GM03348 (cell line): ENCODE results near the gene LHFPL6.

Source experiments
- DNase-seq: peaks from one replicate; pipeline ENCODE4 v3.0.0; 2012; ENCODE audit warnings: low spot score

Gene LHFPL6

DNA sequence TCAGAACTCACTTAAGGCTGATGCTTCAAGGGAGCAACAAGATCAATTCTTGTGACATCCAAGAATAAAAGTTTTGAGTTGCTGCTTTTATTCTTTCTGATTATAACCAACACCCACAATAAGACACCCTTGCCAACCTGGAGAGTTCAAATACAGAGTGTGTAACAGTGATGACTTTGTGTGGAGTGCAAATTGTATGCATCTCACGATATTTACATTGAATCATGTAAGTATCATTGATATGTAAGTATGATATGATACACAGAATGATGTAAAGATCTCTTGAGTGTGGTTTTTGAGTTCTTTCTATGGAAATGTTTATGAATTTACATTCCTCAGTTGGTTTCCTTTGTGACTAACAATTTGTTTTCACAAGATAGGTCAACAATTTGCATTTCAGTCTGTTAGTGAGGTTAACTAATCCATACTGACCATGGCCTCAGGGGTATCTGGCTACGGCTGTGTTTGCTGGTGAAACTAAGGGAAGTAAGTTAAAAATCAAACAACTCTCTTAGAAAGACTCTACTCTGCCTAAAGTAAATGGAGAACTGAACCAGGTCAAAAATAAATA lies 12.4 kb downstream of the LHFPL6 start:
- DNase-seq: no peak

DNA sequence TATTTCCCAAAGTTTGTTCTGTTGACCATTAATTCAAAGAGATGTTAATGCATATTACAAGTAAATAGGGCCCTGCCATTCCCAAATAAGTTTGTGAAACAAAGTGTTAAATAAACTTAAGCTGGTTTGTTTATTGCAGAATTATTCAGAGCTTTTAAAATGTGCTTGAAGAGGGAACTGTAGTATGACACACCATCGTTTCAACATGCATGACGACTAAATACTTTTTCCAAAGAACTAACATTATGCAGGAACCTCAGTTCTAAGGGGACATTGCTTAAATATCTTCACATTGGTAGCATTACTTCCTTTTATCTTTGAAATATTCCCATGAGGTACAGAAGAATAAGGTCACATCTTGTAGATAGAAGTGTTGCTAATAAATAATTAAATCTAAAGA lies 14.6 kb downstream of the LHFPL6 start:
- DNase-seq: no peak

DNA sequence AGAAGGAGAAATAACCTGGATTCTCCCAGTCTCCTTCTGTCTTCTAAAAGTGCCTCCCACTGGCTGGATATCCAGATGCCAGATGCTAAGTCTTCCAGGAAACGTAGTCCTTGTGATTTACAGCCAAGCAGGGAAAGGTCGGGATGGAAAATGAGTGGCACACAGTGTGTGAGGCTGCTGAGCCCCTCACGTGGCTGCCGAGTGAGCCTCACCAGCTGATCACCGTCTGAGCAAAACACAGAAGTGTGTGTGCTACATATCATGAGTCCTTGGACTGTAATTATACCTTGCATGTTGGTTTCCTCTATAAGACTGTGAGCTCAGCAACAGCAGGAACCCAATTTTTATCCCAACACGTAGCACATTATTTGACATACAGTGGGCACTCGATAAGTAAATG lies 15.1 kb downstream of the LHFPL6 start:
- no peak for DNase-seq

DNA sequence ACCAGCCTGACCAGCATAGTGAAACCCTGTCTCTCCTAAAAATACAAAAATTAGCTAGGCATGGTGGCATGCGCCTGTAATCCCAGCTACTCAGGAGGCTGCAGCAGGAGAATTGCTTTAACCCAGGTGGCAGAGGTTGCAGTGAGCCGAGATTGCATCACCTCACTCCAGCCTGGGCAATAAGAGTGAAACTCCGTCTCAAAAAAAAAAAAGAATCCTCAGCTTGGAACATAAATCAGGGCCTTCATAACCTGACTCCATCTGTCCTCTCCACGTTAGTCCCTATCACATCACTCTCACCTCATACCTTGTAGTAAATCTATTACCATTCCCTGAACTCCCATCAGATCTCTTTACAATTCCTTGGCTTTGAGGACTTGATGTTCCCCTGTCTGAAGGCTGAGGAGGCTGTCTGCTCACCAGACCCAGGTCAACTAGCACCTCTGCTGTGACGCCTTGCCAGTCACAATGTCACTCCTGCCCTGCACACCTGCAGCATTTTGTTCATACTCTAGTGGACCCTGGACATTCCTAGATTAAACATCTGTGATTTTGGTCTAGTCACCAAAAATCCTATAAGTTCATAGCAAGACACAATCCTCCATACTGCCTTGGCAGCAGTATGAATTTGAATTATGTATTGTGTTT lies 15.9 kb downstream of the LHFPL6 start:
- DNase-seq: no peak

DNA sequence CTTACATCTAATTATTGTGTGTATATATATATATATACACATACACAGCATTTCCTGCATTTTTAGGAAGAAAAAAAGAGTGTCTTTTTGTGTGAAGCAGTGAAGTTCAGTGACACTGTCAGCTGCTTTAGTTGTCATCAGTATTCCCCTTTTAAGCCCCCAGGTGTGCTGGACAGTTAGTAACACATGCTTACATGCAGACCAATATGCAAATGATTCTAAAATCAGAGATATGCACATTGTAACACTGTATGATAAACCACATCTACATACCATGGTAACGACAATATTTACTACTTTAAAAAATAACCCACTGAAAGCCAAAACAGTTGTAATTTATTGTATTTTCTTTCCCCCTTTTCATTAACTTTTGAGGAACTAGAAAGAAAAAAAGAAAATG lies 16.8 kb downstream of the LHFPL6 start:
- DNase-seq: no peak

DNA sequence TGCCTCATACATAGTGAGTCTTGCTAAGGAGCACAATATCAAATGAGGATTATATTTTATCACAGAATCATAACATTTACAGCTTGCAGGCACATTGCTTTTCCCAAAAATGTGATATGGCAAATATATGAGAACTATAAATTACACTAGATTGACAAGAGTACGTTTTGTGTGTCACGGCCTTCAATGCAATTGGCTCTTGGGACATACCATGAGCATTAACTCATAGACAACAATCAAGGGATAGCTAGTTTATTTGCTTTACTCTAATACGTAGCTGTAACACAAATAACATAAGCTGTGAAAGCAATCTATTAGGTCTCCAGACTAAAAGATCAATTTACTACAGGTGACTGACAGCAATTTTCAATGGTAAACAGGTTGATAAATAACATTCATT lies 17.8 kb downstream of the LHFPL6 start:
- DNase-seq: no peak

DNA sequence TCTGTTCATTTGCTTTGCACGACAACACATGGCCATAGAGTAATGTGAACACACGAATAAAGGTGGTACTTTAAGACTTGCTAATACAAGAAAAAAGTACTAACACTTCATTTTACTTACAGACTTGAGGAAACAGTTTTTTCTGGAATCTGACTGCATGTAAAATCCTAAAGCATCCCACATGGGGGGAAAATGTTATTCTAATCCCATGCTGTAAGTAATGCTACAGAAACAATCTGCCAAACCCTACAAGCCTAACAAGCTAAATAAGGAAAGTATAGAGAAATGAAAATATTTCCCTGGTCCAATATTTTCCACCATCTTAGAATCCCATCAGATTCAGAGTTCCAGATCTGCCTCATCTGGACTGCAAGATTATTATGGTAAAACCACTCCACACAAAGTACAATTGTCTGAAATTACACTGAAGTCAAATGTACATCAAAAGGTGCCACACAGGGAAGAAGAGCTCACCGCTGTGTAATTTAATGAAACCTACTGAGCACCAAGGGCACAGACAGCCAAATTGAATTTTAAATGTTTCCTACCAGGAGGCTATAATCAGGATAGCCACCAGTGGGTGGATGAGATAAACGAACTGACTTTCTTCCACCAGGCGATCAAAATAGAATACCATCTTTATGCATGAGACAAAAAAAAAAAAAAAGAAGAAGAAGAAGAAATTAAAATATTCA lies 22.0 kb downstream of the LHFPL6 start:
- no peak for DNase-seq

DNA sequence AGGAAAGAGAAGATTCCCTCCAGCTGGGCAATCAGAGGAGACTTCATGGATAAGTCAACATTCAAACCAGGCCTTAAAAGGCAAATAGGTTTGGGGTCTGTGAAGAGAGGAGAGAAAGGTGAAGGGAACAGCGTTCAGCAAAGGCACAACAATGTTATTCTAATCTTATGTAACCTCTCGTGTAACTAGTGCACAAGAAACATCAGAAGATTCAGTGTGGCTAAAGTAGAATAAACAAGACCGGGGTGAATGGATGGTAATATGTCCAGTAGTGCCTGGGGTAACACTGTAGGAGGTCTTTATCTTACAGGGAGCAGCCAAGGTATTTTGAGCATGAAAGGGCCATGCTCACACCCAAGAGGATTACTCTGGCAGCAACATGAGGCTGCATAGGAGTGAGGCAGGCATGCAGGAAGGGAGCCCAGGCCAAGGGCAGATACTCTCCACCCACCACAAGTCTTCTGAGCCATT lies 24.1 kb downstream of the LHFPL6 start:
- DNase-seq: no peak

DNA sequence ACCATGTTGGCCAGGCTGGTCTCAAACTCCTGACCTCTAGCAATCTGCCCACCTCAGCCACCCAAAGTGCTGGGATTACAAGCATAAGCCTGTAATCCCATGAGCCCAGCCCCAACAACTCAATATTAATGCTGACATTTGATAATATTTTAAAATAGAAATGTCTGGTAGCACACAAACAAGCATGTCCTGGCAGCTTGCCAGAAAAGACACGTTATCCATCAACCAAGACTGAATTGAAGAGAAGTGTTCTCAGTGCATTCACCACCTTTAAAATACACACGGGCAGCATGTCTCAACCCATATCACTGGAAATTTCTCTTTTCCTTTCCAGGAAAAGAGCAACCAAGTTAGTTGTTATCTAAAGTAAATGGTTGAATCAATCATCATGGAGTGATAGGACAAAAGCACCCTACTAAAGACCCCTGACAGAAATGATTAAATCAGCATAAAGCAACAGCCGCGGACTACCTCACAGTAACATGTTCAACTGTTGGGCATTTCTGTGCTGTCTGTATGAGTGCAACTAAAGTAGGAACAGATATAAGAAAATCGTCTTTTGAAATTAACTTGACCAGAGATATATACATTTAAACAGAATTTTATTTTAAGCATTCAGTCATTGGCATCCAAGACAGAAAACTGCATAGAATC lies 25.0 kb downstream of the LHFPL6 start:
- no peak for DNase-seq

DNA sequence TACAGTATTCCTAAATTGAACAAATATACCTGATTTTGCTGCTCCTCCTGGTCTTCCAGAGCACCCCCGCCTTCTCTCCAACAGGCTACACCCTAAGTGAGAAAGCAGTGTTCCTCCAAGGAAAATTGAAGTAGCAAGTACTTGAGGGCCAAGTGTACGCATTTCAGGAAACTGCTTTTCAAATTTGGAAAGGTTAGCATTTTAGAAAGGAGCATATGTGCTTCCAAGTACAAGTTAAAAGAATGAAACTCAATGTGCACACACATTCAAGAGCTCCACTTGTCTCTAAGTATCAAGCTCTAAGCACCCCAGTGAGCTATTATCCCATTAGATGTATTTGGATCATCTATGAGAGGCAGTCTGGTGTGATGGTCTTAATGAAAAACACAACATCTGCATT lies 25.8 kb downstream of the LHFPL6 start:
- no peak for DNase-seq

DNA sequence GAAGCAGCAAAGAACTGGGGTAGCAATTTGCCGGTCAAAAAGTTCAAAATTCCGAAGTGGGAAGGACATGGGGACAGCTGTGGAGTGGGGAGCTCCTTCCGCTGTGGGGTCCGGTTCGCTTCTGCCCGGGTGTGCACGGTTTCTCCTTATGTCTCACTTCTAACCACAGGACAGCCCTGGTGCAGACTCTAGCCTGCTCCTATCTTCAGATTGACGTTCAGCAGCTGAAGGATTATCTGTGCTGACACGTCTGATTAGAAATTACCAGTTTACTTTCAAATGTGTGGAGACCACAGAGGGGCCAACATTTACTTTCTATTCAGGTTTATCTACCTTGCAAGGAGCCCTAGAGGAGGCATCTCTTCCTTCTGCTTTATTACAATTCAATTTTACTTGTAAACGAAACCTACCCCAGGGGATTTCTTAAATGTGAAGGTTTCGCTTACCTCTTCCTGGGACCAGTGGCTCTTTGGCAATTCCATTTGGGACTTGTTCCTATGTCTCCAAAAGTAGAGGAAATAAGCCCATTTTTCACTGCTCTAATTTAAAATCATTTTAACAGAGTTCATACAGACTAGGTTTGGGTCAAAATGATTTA lies 27.3 kb downstream of the LHFPL6 start:
- no peak for DNase-seq

DNA sequence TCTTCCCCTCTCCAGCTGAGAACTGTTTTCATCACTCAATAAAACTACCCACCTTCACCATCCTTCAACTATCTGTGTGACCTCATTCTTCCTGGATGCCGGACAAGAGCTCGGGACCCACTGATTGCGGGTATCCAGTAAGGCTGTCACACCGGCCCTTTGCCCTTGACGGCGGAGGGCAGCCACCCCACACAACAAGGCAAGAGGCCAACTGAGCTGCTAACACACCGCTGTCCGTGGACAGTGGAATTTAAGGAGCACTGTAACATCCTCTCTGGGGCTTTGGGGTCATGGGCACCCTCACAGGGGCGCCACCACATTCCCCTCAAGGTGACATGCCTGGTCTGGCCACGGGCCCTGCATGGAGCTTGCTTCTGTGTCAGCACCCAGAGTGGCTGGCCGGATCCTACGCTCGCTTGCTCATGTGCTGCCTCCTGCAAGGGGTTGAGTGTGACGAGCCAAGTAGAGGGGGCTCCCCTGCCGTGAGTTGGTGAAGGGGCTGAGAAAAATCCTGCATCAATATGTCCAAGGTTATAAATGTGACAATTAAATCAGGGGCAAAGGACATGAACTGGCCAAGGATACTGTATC lies 31.4 kb downstream of the LHFPL6 start:
- DNase-seq: no peak

DNA sequence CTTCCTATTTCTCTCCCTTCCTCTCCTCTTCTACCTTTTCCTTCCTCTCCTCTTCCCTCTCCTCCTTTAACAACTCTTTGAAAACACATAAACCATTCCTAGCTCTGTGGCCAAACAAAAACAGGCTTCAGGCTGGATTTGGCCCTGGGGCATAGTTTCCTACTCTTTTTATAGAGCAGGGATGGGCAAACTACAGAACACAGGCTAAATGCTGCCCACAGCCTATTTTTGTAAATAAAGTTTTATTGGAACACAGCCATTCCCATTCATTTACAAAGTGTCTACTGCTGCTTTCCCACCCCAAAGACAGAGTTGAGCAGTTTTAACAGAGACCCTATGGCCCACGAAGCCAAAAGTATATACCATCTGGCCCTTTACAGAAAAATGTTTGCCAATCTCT lies 35.4 kb downstream of the LHFPL6 start:
- no peak for DNase-seq

DNA sequence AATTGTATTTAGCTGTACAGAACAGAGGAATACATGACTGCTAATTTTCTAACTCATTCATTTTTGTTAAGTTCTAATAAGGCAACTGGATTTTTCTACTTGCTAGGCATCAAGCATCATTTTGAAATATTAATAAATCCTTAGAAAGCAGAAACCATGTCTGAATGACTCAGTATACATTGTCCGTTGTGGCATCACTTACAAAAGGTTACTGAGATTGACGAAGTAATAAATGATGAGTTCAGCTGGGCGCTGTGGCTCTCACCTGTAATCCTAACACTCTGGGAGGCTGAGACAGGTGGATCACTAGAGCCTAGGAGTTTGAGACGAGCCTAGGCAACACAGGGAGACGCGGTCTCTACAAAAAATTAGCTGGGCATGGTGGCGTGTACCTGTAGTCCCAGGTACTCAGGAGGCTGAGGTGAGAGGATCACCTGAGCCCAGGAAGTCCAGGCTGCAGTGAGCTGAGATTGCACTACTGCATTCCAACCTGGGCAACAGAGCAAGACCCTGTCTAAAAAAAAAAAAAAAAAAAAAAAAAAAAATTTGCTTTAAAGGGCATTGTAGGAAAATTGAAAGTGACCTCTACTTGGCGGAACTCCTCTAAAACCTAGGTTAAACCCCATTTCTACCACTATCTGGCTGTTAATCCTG lies 36.6 kb downstream of the LHFPL6 start:
- no peak for DNase-seq

DNA sequence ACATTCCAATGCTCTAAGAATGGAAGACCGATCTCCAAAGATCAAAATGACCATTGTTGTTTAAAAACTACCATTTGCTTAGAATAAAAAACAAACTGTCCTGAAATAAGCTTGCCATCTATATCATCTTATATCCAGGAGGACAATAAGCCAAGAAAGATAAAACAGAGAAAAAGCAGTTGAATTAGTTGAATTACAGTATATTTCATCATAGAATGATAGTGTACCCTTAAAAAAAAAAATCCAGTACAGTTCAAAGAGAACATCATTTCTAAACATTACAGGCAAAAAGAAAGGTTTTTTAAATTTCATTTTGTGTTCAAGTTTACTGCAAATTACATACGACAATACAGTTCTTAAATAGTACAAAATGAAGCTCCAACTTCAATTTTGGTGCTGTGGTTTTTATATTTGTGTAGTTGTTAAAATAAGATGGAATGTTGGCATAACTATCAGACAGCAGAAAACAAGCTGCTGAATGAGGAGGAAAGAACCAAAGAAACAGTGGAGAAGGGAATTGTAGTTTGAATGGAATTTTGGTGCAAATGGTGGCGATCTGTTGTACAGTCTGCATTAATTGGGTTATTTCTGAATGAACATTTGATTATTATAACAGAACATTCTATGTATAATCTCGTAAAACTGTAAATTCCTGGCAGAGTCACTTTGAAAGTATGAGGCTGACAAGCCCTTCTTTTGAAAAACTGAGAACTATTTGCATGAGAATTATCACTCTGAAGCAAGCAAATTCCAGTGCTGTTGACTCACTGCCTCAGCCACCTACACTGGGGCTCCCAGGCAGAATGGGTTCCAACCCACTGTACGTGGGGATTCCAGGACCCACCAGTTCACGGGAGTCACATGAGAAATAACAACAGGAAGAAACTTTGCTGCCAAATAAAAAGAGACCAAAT lies 37.7 kb downstream of the LHFPL6 start:
- peak; percentile 88 for DNase-seq

DNA sequence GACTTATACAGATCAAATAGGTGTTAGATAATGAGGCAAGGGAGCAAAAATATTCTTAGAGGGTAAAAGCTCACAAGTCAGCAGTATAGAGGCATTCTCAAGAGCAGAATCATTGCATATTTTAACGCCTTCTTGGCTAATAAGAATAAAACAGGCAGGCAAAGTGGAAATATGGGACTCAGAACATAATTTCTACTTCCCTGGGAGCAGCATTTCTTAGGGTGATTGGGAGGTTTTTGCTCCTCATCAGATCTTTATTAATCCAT lies 39.6 kb downstream of the LHFPL6 start:
- no peak for DNase-seq

DNA sequence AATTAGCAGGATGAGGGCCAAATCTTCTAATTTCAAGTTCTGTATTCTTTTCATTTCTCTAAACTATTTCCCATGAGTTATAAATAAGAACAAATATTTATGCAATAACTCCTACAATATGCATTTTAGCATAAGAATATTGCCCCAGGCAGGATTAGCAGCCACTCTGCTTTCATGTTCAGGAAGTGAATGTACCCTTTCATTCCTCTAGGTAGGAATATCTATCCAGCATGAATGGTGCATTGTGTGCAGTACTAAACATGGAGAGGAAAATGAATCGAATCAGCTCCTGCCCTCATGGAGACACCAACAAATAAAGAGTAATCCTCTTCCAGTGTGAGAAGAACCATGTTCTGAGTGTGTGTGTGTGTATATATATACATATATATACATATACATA lies 41.0 kb downstream of the LHFPL6 start:
- DNase-seq: no peak

DNA sequence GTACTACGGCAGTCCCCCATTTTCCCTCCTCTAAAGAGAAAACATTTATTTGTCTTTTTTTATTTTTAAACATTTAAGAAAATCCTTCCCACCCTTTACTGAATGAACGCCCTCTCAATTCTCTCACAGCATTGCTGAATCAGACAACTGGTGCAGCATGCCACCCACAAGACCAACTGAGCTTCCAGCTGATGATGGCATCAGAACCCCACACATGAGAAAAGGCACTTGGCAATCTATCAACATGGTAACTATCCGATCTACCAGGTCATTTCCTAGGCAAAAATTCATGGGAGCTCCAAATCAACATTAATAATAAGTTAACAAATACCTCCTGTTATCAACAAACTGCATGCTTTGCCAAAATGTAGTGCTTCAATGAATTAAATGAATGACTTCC lies 43.1 kb downstream of the LHFPL6 start:
- no peak for DNase-seq

DNA sequence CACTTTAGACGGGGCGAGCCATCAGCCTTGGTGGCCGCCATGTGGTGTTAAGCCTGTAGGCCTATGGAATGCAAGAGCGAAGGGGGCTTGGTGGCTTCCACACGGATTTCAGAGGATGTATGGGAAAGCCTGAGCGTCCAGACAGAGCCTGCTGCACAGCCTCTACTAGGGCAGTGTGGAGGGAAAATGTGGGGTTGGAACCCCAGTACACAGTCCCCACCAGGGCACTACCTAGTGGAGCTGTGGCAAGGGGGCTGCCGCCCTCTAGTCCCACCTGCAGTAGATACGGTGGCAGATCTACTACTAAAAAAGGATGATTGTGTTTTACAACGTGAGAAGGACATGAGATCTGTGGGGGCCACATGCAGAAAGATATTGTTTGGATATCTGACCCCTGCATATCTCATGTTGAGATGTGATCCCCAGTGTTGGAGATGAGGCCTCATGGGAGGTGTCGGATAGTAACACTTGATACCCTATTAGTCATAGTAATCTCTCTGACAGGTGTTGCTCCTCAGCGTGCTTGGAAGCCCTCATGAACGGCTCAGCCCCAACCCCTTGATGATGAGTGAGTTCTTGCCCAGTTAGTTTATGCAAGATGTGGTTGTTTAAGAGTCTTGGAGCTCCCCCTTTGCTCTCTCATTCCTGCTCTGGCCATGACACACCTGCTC lies 45.6 kb downstream of the LHFPL6 start:
- no peak for DNase-seq

DNA sequence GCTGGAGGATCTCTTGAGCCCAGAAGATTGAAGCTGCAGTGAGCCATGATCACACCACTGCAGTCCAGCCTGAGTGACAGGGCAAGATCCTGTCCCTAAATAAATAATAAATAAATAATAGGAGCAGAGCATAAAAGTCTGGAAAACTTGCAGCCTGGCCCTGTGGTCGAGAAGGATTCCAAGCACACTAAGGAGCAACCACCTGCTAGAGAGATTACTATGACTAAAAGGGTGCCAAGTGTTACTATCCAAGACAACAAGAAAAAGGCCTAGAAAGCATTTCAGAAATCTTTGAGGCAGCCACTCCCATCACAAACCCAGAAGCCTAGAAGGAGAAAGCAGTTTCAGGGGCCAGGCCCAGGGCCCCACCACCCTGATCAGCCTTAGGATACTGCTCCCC lies 46.1 kb downstream of the LHFPL6 start:
- no peak for DNase-seq
